Measurements from ENCODE around the gene TBX10.
"Not testable (repeated sequence)": the region's sequence is repeated elsewhere in the genome, so short reads cannot be mapped to it uniquely, and the experiment has no call there.

The TBX10 gene

GRCh38 chr11:67614730-67615714, 24.5 kb downstream of the TBX10 start:
- peak in 2 of 3 experiments; percentile 65 to 67 for DNase-seq

DNA sequence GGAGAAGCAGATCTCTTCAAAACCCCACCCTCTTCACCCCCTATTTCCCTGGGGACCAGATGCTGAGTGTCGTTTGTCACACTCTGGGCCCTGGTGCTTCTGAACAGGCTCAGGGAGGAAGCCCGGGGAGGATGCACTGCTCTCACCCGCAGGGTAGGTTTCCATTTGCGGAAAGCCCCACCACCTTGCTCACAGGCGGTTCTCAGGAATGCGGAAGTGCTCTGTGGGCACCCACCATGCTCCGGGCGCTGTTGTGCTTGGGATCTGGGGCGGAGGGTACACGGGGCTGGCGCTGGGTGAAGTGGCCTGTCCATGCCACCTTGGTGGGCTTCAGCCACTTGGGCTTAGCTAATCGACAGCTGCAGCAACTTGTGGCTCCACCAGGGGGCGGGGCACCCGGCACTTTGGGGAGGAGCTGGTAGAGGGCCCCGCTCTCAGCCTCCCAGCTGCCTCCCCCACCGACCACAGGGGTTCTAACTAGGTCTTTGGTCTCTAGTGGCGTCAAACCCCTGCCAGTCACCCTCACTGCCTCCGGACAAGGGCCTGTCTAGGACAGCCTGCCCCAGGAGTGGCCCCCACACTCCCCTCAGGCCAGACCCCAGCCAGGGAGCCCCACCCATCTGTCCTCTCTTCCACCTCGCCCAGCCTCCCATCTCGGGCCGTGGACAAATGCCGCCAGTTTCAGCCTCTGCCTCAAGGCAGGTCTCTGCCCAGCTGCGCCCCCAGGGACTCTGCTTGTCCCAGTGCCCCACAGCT, 25.4 kb downstream of the TBX10 start:
- peak in 2 of 3 experiments; percentile 43 to 61 for DNase-seq

GRCh38 chr11:67613313-67613959, 26.1 kb downstream of the TBX10 start:
- no peak for DNase-seq

DNA sequence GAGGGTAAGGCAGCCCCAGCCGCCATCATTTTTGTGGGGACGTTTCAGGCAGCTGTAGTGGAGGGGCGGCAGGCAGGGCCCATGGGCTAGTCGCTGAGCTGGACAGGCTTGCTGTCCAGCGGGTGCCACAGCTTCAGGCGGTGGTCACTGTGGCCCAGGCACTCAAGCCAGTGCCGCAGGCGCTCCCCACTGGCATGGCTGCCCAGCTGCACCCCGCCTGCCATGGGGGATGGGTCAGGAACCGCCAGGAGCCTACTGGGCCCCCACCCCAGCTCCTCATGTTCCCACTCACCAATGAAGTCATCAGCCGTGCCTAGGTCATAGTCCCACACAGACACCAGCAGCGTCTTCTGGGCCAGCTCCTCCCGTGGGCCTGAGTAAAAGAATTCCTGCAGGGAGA, 26.8 kb downstream of the TBX10 start:
- DNase-seq = no peak

DNA sequence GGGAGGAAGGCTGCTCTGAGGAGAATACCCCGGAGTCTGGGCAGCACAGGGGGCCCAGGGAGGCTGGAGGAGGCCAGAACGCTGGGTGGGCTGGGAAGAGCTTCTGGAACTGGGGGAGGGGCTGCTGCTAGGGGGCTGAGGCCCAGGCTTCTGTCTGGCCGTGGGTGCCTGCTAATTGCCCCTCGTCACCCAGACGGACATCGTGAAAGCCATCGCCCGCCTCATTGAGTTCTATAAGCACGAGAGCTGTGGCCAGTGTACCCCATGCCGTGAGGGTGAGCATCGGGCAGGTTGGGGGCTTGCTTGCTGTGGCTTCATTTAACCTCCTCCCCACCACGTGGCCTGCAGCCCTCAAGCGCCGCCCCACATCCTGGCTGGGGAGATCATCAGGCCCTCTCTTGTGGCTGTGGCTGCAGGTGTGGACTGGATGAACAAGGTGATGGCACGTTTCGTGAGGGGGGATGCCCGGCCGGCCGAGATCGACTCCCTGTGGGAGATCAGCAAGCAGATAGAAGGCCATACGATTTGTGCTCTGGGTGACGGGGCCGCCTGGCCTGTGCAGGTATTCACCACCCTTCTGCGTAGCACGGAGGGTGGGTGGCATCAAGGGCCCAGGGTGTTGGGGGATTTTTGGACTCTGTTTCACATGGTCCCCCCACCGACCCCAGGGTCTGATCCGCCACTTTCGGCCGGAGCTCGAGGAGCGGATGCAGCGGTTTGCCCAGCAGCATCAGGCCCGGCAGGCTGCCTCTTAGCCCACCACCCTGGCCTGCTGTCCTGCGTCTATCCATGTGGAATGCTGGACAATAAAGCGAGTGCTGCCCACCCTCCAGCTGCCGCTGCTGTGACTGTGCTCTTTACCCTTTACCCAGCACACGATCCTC, 27.6 kb downstream of the TBX10 start:
- no peak for DNase-seq

- DNase-seq = no peak
Observed at GRCh38 chr11:67611165-67611564, 28.4 kb downstream of the TBX10 start.

- no peak for DNase-seq
Observed at GRCh38 chr11:67610302-67610868, 29.2 kb downstream of the TBX10 start.

DNA sequence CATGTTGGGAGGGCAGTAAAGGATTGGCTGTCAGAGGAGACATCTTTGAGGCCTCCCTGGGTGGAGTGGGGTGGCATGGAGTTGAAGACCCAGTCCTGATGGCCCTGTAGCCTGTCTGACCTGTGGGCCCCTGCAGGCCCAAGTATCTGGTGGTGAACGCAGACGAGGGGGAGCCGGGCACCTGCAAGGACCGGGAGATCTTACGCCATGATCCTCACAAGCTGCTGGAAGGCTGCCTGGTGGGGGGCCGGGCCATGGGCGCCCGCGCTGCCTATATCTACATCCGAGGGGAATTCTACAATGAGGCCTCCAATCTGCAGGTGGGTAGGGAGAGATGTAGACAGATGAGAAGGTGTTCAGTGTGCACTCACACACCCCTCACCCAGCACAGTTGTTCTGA, 30.2 kb downstream of the TBX10 start:
- no peak for DNase-seq

- no peak for DNase-seq
Observed at GRCh38 chr11:67608486-67608885, 31.1 kb downstream of the TBX10 start.

GRCh38 chr11:67607507-67607906, 32.1 kb downstream of the TBX10 start:
- no peak for DNase-seq

DNA sequence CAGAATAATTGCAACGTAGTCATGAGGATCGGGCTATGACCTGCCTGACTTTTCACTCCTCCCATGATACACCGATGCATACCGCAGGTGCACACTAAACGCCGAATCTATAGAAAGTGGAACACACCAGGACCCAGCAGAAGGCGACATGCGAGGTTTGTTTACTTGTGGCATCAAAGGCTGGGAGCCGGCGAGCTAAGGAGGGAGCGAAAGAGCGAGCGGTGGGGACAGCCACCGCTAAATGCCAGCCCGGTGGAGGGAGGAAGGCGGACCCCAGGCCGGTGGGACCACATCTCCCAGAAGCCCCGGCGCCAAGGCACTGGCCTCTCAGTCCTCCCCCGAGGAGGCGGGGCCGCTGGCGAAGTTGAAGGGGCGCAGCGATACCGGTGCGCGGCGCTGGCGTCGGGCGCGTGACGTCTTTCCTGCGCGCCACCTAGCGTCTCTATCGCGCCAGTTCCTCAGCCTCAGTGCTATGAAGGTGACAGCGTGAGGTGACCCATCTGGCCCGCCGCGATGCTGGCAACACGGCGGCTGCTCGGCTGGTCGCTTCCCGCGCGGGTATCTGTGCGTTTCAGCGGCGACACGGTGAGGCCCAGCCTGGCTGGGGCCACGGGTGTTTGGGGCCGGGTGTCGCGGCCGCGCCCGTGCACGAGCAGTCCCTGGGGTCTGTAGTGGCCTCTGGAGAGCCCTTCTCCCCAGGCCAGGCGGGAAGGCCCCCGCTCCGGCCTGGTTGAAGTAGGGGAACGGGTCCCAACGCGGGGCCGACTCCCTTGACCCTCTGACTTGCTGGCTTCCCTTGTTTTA, 32.9 kb downstream of the TBX10 start, which contains the start of gene NDUFV1:
TSS of gene NDUFV1 (plus strand) at position 445 of the 804 bp plus-strand sequence. CDS start at position 514, 69 bp downstream.
- peak; percentile 96 to 98 (median 98) for DNase-seq

GRCh38 chr11:67606093-67606491, 33.5 kb downstream of the TBX10 start:
- no peak for DNase-seq

DNA sequence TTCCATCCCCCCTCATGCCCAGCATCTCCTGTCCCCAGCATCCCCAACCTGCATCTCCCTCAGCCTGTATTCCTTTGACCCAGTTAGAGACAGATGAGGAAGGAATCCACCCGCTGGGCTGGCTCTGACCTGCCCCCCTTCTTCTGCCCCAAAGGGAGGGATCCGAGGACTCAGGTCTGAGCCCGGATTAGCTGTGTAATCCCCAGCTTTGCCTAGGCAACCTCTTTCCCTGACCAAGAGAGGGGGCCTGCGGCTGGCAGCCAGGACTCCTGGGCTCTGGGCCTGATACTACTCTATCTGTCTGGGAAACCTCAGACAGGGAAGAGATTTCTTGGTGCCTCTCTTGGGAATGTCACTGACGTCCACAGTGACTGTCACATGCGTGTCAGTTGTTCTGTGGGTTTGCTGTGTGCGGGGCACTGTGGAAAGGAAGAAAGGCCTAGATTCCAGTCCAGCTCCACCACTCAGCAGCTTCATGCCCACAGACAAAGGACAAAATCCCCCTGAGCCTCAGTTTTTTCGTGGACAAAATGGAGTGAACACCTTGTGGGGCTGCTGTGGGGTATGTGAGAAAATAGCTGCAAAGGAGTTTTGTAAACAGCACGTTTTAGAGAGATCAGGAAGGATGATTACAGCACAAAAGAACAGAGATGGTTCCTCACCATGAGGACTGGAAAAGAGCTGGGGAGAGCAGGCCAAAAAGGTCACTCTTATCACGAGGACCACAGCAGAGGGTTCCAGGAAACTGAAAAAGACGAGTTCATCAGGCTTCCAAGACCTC, 34.1 kb downstream of the TBX10 start:
- DNase-seq = no peak

- no peak for DNase-seq
Observed at GRCh38 chr11:67604815-67605214, 34.7 kb downstream of the TBX10 start.

GRCh38 chr11:67604119-67604518, 35.4 kb downstream of the TBX10 start:
- DNase-seq = not testable (repeated sequence)

- DNase-seq = no peak
Observed at GRCh38 chr11:67601098-67601497, 38.5 kb downstream of the TBX10 start.

- no peak for DNase-seq
Observed at GRCh38 chr11:67600324-67601029, 39.1 kb downstream of the TBX10 start.

DNA sequence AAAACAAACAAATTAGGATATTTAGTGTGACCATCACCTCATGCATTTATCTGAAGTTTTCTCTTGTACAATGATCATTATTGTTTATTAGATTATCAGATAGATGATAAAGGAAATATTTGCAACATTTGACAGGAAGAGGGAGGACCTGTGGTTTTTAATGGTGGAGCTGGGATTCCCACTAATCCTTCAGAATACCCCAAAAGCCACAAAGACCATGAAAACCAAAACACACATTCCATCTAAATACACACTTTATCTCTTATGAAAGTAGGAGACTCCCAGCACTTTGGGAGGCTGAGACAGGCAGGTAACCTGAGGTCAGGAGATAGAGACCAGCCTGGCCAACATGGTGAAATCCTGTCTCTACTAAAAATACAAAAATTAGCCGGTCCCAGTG, 40.4 kb downstream of the TBX10 start:
- DNase-seq = no peak

DNA sequence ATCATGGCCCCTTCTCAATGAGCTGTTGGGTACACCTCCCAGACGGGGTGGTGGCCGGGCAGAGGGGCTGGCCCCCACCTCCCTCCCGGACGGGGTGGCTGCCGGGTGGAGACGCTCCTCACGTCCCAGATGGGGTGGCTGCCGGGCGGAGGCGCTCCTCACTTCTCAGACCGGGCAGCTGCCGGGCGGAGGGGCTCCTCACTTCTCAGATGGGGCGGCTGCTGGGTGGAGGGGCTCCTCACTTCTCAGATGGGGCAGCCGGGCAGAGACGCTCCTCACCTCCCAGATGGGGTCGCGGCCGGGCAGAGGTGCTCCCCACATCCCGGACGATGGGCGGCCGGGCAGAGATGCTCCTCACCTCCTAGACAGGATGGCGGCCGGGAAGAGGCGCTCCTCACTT, 41.6 kb downstream of the TBX10 start:
- DNase-seq = not testable (repeated sequence)

All from NCI-H1417 (cell line).